GM19193 (cell line): Measurements from ENCODE around the gene TIMELESS.

ENCODE experiments used
- POLR2A ChIP-seq: IDR thresholded peaks from 4 replicates; pipeline ENCODE4 v1.6.1; 2011; ENCODE audit not compliant: insufficient read depth, insufficient read length; ENCODE audit errors: extremely low read depth

The TIMELESS gene

DNA sequence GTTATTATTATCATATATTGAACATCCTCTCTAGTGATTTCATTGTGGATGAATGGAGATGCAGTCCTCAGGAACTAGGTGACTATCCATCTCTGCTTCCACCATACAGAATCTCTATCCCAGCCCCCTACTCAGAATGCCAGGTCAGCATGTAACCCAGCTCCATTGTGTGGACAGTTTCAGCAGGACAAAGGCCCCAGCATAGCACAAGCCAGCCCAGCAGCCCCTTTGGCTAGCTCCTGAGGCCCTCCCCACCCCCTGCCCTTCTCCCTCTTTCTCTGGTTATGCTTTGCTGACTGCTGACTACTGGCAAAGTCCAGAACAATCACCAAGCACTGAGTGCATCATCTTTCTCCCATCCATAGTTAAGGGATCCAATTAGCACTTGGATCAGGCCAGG is 13.3 kb upstream of the TIMELESS start:
- no peak for TF ChIP-seq POLR2A

DNA sequence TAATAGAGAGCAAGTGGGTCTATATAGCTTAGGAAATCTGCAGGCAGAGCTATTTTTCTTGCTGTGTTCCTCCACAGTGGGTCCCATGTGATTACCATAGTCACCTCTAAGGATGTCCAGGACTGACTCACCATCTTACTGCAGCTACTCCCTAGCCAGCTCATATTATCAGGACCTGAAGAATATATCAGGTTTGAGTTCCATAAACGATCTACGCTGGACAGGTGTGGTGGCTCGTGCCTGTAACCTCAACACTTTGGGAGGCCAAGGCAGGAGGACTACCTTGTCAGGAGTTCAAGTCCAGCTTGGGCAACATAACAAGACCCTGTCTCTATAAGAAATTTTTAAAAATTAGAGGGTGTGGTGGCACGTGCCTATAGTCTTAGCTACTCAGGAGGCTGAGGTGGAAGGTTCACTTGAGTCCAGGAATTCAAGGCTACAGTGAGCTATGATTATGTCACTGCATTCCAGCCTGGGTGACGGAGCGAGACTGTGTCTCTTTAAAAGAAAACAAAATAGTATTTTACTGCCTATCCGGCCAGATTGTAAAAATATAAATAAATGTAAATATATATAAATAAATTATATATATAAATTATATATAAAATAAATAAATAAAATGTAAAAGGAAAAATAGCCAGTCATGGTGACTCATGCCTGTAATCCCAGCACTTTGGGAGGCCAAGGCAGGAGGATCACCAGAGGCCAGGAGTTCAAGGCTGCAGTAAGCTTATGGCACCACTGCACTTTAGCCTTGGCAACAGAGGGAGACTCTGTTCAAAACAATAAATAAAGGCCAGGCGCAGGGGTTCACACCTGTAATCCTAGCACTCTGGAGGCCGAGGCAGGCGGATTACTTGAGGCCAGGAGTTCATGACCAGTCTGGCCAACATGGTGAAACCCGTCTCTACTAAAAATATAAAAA is 12.3 kb upstream of the TIMELESS start:
- no peak for TF ChIP-seq POLR2A

DNA sequence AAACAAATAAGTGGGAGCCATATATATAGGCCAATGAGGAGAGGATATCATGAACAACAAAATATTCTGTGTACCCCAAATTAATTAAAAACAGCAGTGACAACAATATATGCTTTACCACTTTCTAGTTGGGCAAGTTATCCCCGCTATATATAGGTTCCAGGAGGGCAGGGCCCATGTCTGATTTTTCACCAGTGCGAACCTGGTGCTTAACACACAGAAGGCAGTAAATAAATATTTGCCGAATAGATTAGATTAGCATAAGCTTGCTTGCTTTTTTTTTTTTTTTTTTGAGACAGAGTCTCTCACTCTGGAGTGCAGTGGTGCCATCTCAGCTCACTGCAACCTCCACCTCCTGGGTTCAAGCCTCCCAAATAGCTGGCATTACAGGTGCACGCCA is 8.6 kb upstream of the TIMELESS start:
- no peak for TF ChIP-seq POLR2A

DNA sequence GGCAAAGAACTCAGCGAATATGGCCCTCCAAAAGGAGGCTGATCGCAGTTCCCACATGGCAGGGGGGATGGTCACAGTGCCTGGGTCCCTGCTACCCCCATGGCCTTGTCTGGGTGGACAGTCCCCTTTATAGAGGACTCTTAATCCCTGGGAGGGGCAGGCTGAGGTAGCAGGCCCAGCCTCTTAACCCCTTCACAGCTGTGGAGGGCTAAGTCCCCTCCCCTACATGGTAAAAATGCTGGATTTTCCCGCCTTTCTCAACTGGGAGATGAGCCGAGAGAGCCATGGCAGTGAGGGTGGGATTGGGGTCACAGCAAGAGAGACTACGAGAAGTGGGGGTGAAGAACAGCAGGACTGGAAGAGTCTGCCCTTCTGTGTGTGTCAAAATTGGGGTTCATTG is 5.3 kb upstream of the TIMELESS start, which contains the start of gene MIP:
MIP (minus strand) TSS at position 101 of the 400 bp plus-strand sequence; CDS start at position 57, 44 bp downstream.
- no peak for TF ChIP-seq POLR2A

DNA sequence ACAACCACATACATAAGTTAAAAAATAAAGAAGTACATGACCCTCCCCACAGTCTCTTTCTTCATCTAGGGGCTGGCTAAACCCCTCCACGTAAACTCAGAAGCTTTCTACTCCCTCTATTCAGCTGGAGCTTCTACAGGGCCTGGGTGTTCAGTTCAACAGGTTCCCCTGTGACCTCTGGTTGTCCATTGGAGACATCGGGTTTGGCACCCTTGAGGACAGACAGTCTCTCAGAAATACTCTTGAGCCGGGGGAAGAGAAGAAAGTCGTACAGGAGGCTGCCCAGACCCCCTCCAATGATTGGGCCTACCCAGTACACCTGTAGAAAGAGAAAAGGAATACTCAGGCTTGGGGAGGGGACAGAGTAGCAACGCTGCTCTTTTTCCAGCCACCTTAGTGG is 1.9 kb upstream of the TIMELESS start:
- TF ChIP-seq POLR2A = no peak

DNA sequence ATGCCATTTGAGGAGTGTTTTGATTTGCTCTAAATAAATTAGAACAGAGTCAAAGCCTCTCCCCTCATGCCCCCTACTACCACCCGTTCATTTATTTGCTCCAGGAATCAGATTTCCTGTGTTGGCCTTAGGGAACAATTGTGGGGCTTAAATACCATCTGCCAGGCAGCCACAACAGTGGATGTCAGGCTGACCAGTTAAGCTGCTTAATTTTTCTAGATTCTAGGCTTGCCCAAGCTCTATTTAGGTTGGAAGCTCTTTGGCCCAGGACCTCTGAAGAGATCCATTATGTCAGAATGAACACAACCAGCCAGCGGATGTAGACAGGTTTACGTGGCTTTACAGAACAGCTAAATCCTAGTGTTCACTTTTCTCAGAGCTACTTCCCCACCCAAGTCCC is 1.0 kb upstream of the TIMELESS start:
- TF ChIP-seq POLR2A = no peak

DNA sequence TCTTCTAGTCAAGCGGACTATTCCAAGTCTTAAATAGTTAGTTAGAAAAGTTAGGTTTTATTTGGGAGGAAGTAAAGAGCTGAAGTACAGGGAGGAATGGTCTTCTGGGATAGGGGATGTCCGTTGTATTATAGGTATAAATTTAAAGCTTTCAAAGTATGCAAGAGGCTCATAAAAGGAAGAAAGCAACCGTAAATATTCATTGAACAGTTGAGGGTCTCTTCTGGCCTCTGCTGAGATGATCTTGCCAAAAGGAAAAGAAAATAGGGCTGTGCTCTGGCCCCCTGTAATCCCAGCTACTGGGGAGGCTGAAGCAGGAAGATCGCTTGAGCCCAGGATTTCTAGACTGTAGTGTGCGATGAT is 377 bp upstream of the TIMELESS start:
- no peak for TF ChIP-seq POLR2A

DNA sequence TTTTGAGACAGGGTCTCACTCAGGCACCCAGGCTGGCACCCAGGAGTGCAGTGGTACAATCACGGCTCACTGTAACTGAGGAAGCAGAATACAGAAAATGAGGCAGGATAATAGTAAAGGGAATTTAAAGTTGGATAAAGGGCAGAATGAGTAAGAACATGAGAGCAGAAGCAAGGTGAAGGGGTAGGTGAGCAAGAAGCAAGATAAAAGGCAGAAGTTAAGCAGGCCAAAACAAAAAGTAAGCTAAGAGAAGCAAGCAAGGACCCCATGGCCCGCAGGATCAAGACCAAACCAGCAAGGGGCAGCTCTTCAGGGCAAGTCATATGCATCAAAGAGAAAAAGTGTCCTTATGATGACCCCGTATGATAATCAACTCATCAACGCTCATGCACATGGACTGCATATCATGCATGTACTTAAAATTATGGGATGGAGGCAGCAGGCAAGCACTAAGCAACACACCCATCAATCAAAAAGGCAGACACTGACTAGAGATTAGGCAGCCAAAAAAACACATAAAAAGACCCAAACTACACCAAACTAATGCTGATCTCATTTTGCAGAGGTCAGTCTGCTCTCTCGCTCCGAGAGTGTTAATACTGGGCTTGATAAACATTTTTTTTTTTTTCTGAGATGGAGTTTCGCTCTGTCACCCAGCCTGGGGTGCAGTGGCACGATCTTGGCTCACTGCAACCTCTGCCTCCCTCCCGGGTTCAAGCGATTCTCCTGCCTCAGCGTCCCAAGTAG is 11.6 kb downstream of the TIMELESS start:
- no peak for TF ChIP-seq POLR2A

DNA sequence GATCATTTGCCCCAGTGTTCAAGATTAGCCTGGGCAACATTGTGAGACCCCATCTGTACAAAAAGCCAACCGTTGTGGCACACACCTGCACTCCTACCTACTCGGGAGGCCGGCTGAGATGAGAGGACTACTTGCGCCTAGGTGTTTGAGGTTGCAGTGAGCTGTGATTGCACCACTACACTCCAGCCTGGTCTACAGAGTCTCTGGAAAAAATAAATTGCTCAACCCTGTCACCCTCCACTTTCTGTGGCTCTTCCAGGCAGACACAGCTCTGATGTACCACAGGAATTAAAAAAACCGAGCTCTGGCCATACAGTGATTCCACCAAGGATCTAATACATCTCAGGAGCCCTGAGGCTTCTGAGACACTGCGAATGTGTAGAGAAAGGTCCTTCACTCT is 14.4 kb downstream of the TIMELESS start:
- TF ChIP-seq POLR2A = no peak

DNA sequence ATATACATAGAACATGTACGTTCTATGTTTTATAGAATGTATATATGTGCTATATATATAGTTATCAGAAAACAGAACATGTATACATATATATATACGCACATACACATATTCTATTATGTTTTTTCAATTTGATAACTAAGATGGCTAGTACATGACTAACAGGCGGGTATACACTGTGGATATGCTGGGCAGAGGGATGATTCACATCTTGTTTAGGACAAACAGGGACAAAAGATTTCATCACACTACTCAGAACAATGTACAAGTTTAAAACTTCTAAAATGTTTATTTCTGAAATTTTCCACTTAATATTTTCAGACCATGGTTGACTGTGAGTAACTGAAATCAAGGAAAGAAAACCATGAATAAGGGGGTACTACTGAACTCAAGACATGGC is 17.4 kb downstream of the TIMELESS start:
- TF ChIP-seq POLR2A = no peak

DNA sequence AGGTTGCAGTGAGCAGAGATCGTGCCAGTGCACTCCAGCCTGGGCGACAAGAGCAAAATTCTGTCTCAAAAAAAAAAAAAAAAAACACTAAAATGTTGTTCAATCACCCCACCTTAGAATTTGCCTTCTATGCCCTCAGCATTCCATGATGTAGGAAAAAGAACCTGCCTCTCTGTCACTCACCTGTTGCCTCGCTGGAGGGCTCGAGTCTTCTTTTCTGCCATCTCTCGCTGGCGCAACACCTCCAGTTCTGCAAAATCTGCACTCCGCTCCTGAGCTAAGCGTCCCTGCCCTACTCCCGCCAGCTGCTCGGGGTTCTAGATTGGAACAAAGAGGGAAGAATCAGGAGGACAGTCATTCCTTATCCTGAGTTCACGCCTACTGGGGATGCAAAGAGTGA is 17.9 kb downstream of the TIMELESS start:
- TF ChIP-seq POLR2A = no peak

DNA sequence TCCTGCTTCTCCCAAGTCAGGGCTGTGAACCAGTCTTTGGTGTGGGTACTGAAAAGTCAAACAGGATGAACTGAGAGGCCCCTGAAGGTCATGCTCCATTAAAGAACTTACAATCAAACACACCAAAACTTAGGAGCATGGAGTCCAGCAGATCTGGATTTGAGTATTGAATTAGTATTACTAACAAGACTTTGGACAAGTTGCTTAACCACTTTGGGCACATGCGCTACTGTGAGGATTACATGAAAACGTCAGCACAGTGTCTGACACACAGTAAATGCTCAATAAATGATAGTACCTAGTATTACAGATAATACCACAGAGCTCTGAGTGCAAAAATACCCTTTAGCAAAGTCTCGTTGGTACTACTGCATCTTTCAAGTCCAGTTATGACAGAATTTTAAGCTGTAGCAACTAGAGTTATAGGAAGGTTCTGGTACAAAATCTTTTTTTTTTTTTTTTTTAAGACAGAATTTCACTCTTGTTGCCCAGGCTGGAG is 23.2 kb downstream of the TIMELESS start:
- no peak for TF ChIP-seq POLR2A

DNA sequence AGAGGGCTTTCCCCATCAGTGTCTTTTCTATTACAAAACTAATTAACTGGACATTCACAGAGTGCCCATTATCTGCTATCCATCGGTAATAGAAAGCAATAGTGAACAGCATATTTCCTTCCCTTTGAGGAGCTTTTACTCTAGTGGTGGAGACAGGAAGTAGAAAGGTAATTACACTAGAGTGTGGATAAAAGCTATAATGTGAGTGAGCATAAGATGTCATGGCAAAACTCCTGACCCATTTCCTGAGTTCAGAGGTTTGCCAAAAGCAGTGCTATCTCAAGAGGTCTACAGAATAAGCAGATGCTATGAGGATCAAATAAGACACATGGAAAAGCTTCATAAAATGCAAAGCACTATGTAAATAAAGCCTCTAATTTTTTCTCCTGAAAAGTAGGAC is 24.0 kb downstream of the TIMELESS start:
- no peak for TF ChIP-seq POLR2A

DNA sequence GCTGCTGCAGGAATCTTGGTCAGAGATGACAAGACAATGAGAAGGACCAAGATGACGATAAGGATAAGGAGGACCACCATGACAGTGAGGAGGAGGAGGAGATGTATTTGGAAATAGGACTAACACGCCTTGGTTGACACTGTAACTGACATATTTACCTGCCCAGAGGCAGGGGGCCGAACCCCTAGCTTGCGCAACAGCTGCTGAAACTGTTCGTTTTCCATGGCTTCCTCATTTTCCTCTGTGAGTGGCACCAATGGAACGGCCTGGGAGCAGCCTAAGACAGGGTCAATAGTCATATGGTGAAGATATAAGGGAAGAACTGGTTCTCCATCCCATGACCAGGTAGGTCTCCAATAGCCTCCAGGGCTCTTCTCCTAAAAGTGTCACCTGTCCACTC is 28.8 kb downstream of the TIMELESS start:
- TF ChIP-seq POLR2A = no peak

DNA sequence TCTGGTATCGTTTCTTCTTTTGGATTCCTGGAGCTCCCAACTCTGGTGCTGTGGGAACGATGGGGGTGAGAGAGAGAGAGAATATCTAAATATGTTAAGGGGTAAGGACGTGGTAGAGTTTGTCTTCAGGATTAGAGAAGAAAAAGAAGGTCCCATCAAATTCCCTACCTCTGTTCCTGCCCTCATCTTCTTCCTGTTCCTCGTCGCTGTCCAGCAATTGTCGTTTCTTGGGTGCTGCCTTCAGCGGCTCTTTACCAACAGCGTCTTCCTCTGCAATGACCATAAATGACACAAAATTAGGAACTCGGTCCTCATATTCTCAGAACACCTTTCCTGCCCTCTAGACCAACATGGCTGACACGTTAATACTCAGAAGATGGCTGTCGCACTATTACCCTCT is 31.5 kb downstream of the TIMELESS start:
- TF ChIP-seq POLR2A = no peak

DNA sequence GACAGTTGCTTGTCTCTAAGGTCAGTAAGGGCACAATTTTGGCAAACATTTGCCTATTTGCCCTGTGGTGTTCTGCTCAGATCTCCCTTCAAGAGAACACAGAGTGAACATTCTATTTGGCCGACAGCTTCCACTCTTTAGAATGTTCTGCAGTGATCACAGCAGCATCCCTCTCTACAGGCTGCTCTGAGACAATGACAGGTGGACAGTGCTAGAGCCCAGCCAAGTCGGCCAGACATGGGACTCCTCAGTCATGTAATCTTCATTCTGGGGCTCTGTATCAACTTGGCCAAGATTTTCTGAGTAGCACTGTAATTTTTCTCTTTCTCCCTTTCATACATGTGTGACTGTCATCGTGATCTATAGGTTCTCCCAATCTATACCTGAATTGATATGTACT is 34.8 kb downstream of the TIMELESS start:
- TF ChIP-seq POLR2A = no peak
